ENCODE measurements around the gene NPEPPS. TPM values are rescaled to one million over a fixed set of nuclear protein-coding genes. Genes with fewer than 3 reads are reported as not detected.

The NPEPPS gene
- total and polyA plus RNA-seq, 9 donors: 96.8 to 166 (median 114) TPM

- H3K9me3 ChIP-seq (replicated peaks; ENCODE audit: control insufficient read depth, low read depth, low read length): no peaks in the 10 kb centered on the region
- H3K4me3 ChIP-seq (ENCODE audit: low read length): no peak overlapping the region
- peaks cover 7% of the 10 kb centered on the region for H3K4me1 ChIP-seq (ENCODE audit: control insufficient read depth, insufficient read depth, low read length)
- 25% methylated on average over 3 of the region's 4 CpGs for WGBS (ENCODE audit: insufficient coverage)
- H3K27ac ChIP-seq (ENCODE audit: low read length): peak overlapping the region; percentile 56
- no peaks in the 10 kb centered on the region for H3K27me3 ChIP-seq (ENCODE audit: control insufficient read depth, insufficient read depth, low read length)
- peaks cover 42% of the 10 kb centered on the region for H3K36me3 ChIP-seq (ENCODE audit: control insufficient read depth, insufficient read depth, low read length)
- DNase-seq: peak; percentile 26
Observed at GRCh38 chr17:47603830-47604597, 73.1 kb downstream of the NPEPPS start.

GRCh38 chr17:47604598-47604927, 73.7 kb downstream of the NPEPPS start:
- Histone ChIP-seq H3K9me3 (replicated peaks; ENCODE audit: control insufficient read depth, low read depth, low read length) (no peaks in the 10 kb centered on the region), H3K27ac (ENCODE audit: low read length) (peak overlapping the region; percentile 56)

GRCh38 chr17:47605011-47605410, 74.1 kb downstream of the NPEPPS start:
- no peaks in the 10 kb centered on the region for H3K9me3 ChIP-seq (replicated peaks; ENCODE audit: control insufficient read depth, low read depth, low read length)
- H3K4me1 ChIP-seq (ENCODE audit: control insufficient read depth, insufficient read depth, low read length): peaks cover 7% of the 10 kb centered on the region
- H3K27ac ChIP-seq (ENCODE audit: low read length): peak overlapping the region; percentile 56
- no peak overlapping the region for H3K4me3 ChIP-seq (ENCODE audit: low read length)
- H3K27me3 ChIP-seq (ENCODE audit: control insufficient read depth, insufficient read depth, low read length): no peaks in the 10 kb centered on the region
- DNase-seq: peak; percentile 52
- WGBS (ENCODE audit: insufficient coverage): no CpG with 5 or more reads among the region's 1 CpG
- H3K36me3 ChIP-seq (ENCODE audit: control insufficient read depth, insufficient read depth, low read length): peaks cover 37% of the 10 kb centered on the region

More at GRCh38 chr17:47604598-47604927, 73.7 kb downstream of the NPEPPS start:
- Histone ChIP-seq H3K4me3 (ENCODE audit: low read length) (no peak overlapping the region), H3K27me3 (ENCODE audit: control insufficient read depth, insufficient read depth, low read length) (no peaks in the 10 kb centered on the region), H3K4me1 (ENCODE audit: control insufficient read depth, insufficient read depth, low read length) (peaks cover 7% of the 10 kb centered on the region), H3K36me3 (ENCODE audit: control insufficient read depth, insufficient read depth, low read length) (peaks cover 40% of the 10 kb centered on the region)
- 20% methylated on average over 1 of the region's 1 CpG for WGBS (ENCODE audit: insufficient coverage)
- DNase-seq: peak; percentile 97

- Histone ChIP-seq H3K27me3 (ENCODE audit: control insufficient read depth, insufficient read depth, low read length) (no peaks in the 10 kb centered on the region), H3K27ac (ENCODE audit: low read length) (no peak overlapping the region), H3K36me3 (ENCODE audit: control insufficient read depth, insufficient read depth, low read length) (peaks cover 32% of the 10 kb centered on the region), H3K9me3 (replicated peaks; ENCODE audit: control insufficient read depth, low read depth, low read length) (no peaks in the 10 kb centered on the region), H3K4me1 (ENCODE audit: control insufficient read depth, insufficient read depth, low read length) (peaks cover 7% of the 10 kb centered on the region), H3K4me3 (ENCODE audit: low read length) (no peak overlapping the region)
- WGBS (ENCODE audit: insufficient coverage): 94% methylated on average over 3 of the region's 3 CpGs
- DNase-seq: no peak
Observed at GRCh38 chr17:47607481-47607880, 76.6 kb downstream of the NPEPPS start.

GRCh38 chr17:47611372-47612350, 80.8 kb downstream of the NPEPPS start:
- H3K27ac ChIP-seq (ENCODE audit: low read length): no peak overlapping the region
- WGBS (ENCODE audit: insufficient coverage): 83% methylated on average over 1 of the region's 5 CpGs
- no peak for DNase-seq

GRCh38 chr17:47615766-47616424, 85.0 kb downstream of the NPEPPS start:
- Histone ChIP-seq H3K36me3 (ENCODE audit: control insufficient read depth, insufficient read depth, low read length) (peaks cover 61% of the 10 kb centered on the region), H3K9me3 (replicated peaks; ENCODE audit: control insufficient read depth, low read depth, low read length) (no peaks in the 10 kb centered on the region), H3K27ac (ENCODE audit: low read length) (no peak overlapping the region), H3K27me3 (ENCODE audit: control insufficient read depth, insufficient read depth, low read length) (no peaks in the 10 kb centered on the region), H3K4me1 (ENCODE audit: control insufficient read depth, insufficient read depth, low read length) (no peaks in the 10 kb centered on the region), H3K4me3 (ENCODE audit: low read length) (no peak overlapping the region)
- peak; percentile 74 for DNase-seq
- WGBS (ENCODE audit: insufficient coverage): 94% methylated on average over 5 of the region's 8 CpGs

More at GRCh38 chr17:47611372-47612350, 80.8 kb downstream of the NPEPPS start:
- Histone ChIP-seq H3K36me3 (ENCODE audit: control insufficient read depth, insufficient read depth, low read length) (peaks cover 46% of the 10 kb centered on the region), H3K27me3 (ENCODE audit: control insufficient read depth, insufficient read depth, low read length) (no peaks in the 10 kb centered on the region), H3K4me1 (ENCODE audit: control insufficient read depth, insufficient read depth, low read length) (no peaks in the 10 kb centered on the region), H3K4me3 (ENCODE audit: low read length) (no peak overlapping the region), H3K9me3 (replicated peaks; ENCODE audit: control insufficient read depth, low read depth, low read length) (no peaks in the 10 kb centered on the region)

- Histone ChIP-seq H3K9me3 (replicated peaks; ENCODE audit: control insufficient read depth, low read depth, low read length) (no peaks in the 10 kb centered on the region), H3K27ac (ENCODE audit: low read length) (no peak overlapping the region), H3K4me1 (ENCODE audit: control insufficient read depth, insufficient read depth, low read length) (peaks cover 4% of the 10 kb centered on the region), H3K36me3 (ENCODE audit: control insufficient read depth, insufficient read depth, low read length) (peaks cover 60% of the 10 kb centered on the region), H3K4me3 (ENCODE audit: low read length) (no peak overlapping the region), H3K27me3 (ENCODE audit: control insufficient read depth, insufficient read depth, low read length) (no peaks in the 10 kb centered on the region)
- 93% methylated on average over 3 of the region's 4 CpGs for WGBS (ENCODE audit: insufficient coverage)
- DNase-seq: peak; percentile 29
Observed at GRCh38 chr17:47618410-47618809, 87.5 kb downstream of the NPEPPS start.

- WGBS (ENCODE audit: insufficient coverage): 90% methylated on average over 2 of the region's 3 CpGs
- DNase-seq: no peak
- Histone ChIP-seq H3K4me1 (ENCODE audit: control insufficient read depth, insufficient read depth, low read length) (peaks cover 4% of the 10 kb centered on the region), H3K4me3 (ENCODE audit: low read length) (no peak overlapping the region), H3K27ac (ENCODE audit: low read length) (no peak overlapping the region), H3K27me3 (ENCODE audit: control insufficient read depth, insufficient read depth, low read length) (no peaks in the 10 kb centered on the region), H3K36me3 (ENCODE audit: control insufficient read depth, insufficient read depth, low read length) (peaks cover 63% of the 10 kb centered on the region), H3K9me3 (replicated peaks; ENCODE audit: control insufficient read depth, low read depth, low read length) (no peaks in the 10 kb centered on the region)
Observed at GRCh38 chr17:47620503-47621245, 89.8 kb downstream of the NPEPPS start.

- Histone ChIP-seq H3K4me1 (ENCODE audit: control insufficient read depth, insufficient read depth, low read length) (peaks cover 4% of the 10 kb centered on the region), H3K36me3 (ENCODE audit: control insufficient read depth, insufficient read depth, low read length) (peaks cover 63% of the 10 kb centered on the region), H3K4me3 (ENCODE audit: low read length) (no peak overlapping the region), H3K27me3 (ENCODE audit: control insufficient read depth, insufficient read depth, low read length) (no peaks in the 10 kb centered on the region), H3K27ac (ENCODE audit: low read length) (no peak overlapping the region), H3K9me3 (replicated peaks; ENCODE audit: control insufficient read depth, low read depth, low read length) (no peaks in the 10 kb centered on the region)
- WGBS (ENCODE audit: insufficient coverage): 43% methylated on average over 3 of the region's 9 CpGs
- DNase-seq: peak; percentile 42
Observed at GRCh38 chr17:47621293-47622179, 90.6 kb downstream of the NPEPPS start.
